GM12872 (cell line): ENCODE data around the gene PMM1.

ENCODE experiments used
- TF ChIP-seq, protein P1 (sequence below): IDR thresholded peaks from 3 replicates; pipeline ENCODE4 v1.5.1; 2011; ENCODE audit warnings: low read depth, mild to moderate bottlenecking, low read length, moderate library complexity; ENCODE audit not compliant: insufficient read depth

PMM1 gene

GRCh38 chr22:41620589-41621098 lies 31.0 kb upstream of the PMM1 start, which contains the start of gene DESI1:
Gene DESI1, minus strand, starts transcription at chr22:41621043. Its CDS starts 204 bp downstream, at chr22:41620839.
- TF ChIP-seq, protein P1, sequence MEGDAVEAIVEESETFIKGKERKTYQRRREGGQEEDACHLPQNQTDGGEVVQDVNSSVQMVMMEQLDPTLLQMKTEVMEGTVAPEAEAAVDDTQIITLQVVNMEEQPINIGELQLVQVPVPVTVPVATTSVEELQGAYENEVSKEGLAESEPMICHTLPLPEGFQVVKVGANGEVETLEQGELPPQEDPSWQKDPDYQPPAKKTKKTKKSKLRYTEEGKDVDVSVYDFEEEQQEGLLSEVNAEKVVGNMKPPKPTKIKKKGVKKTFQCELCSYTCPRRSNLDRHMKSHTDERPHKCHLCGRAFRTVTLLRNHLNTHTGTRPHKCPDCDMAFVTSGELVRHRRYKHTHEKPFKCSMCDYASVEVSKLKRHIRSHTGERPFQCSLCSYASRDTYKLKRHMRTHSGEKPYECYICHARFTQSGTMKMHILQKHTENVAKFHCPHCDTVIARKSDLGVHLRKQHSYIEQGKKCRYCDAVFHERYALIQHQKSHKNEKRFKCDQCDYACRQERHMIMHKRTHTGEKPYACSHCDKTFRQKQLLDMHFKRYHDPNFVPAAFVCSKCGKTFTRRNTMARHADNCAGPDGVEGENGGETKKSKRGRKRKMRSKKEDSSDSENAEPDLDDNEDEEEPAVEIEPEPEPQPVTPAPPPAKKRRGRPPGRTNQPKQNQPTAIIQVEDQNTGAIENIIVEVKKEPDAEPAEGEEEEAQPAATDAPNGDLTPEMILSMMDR: no peak

DNA sequence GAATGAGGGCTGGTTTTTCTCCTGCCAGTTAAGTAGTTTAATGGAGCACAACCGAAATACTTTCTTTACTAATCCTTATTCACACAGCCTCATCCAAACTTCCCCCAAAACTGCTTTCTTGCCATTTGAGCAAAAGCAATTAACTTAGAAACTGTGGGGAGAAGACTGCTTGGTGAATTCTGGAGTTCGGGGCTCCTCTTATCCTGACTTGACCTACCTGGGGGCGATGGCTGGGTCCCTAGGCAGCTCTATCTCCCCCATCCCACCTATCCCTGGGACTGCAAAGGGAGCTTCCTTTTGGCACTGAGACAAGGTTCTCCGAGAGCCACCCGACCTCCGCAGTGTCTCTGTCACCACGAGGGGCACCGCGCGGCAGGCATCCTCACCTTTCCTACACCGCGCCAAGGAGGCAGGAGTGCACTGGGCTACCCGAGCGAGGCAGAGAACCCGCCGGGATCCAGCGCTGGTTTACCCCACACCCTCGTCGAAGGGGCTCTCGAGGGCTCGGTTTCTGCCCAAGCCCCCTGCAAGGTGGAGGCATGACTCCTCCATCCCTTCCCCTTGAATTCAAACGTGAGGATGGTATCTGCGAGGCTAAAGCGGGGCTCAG lies 30.4 kb upstream of the PMM1 start:
- TF ChIP-seq, protein P1: no peak

DNA sequence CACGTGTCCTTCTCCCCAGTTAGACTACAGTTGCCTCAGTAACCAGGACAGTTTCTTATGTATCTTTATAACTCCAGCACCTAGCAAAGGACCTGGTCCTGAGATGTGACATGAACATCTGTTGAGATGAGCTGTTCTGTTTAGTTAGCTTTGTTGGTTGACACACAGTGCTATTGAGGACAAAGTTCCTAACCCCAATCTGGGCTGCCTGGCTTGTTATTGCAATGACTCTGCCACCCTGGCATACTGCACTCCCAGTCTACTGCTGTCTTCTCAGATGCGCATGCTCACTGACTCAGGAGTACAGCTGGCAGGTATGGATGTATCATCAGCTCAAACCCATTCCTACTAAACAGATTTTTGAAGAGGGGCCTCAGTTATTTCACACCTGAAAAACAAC lies 23.8 kb upstream of the PMM1 start:
- TF ChIP-seq, protein P1: no peak

DNA sequence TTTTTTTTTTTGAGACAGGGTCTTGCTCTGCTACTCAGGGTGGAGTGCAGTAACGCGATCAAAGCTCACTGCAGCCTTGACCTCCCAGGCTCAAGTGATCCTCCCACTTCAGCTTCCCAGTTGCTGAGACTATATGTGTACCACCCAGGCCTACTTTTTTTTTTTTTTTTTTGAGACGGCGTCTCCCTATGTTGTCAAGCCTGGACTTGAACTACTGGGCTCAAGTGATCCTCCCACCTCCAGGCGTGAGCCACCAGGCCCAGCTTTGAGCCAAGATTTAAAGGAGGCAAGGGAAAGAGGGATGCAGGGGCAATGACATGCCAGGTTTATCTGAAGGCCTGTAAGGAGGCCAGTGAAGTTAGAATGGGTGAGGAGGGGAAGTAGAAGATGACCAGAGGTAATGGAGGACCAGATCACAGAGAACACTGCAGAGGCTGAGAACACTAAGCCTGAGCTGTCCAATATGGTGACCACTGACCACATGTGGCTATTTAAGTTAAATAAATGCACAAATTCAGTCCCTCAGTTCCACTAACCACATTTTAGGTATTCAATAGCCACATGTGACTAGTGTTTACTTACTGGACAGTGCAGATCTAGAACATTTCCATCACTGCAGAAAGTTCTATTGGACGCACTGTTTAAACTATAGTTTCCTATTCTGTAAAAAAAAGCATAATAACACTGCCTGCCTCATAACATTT lies 23.1 kb upstream of the PMM1 start:
- TF ChIP-seq, protein P1: no peak

DNA sequence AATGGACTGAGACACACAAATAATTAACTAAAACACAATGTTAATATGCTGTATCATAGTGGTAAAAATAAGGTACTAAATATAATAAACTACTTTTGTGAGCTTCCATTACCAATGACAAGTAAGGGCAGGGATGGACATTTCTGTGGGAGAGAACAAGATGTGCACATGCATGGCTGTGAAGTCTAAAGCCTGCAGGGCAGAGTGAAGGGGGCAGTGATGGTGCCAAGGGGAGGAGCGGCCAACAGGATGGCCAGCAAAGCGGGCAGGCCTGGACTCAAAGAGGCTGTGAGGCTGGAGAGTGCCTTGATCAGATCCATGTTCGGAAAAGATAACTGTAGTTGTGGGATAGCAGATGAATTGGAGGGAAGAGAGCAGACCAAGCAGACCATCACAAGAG lies 18.7 kb upstream of the PMM1 start:
- TF ChIP-seq, protein P1: no peak

DNA sequence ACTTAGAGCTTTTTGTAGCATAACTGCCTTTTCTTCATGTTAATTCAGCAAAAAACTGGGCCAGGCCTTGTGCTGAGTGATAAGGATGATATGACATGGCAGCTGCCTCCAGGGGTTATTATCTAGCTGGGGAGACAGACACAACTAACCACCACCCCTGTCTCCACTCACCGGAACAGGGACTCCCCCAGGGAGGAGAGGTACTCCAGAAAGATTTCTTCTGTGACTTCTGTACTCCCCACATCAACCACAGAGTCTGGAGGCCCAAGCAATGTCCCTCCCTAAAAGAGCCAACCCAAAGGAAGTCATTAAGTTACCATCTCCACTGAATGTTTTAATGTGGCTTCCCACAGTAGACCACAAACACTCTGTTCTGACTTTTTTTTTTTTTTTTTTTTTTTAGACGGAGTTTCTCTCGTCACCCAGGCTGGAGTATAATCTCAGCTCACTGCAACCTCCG lies 14.3 kb upstream of the PMM1 start:
- TF ChIP-seq, protein P1: no peak

DNA sequence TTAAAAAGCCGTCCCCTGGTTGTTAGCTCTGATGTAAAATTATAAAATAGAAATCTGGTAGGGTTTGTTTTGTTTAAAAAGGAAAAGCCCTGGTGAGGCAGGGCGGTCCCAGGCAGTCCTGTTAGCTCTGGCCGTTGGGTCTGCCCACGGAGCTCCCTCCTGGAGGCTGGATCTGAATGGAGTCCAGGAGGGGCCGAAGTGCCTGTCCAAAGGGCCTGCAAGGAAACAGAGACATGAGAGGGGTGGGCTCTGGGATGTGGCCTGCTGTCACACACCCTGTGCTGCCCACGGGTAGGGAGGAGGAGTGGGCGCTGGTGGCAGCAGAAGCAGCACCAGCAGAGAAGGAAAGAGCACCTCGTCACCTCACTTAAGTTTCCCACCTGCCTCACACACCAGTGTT lies 11.3 kb upstream of the PMM1 start:
- TF ChIP-seq, protein P1: no peak
